Neural progenitor cell (in vitro differentiated cells): ENCODE results near the gene RNF8. TPM values are rescaled to one million over a fixed set of nuclear protein-coding genes. Genes with fewer than 3 reads are reported as not detected.

Experiments used
- DNase-seq: peaks from one replicate; pipeline ENCODE4 v3.0.0-alpha.2; 2016; ENCODE audit warnings: low spot score
- H2AFZ ChIP-seq: fragments of 200-600 bp; sonication (generic); replicated peaks from 2 replicates; pipeline ENCODE4 v1.6.1; 2016; ENCODE audit warnings: antibody characterized with exemption
- H3F3A ChIP-seq: fragments of 200-600 bp; sonication (generic); 2 replicates; pipeline ENCODE4 v1.6.1; 2016; ENCODE audit warnings: antibody characterized with exemption, low read depth
- H3K27ac ChIP-seq: fragments of 200-600 bp; sonication (generic); 2 replicates; pipeline ENCODE4 v1.5.1; 2016; ENCODE audit warnings: mild to moderate bottlenecking
- H3K27me3 ChIP-seq: fragments of 200-600 bp; sonication (generic); 2 replicates; pipeline ENCODE4 v1.6.1; 2016; ENCODE audit warnings: mild to moderate bottlenecking, moderate library complexity
- H3K36me3 ChIP-seq: fragments of 200-600 bp; sonication (generic); 2 replicates; pipeline ENCODE4 v1.5.1; 2016
- H3K4me1 ChIP-seq: fragments of 200-600 bp; sonication (generic); 2 replicates; pipeline ENCODE4 v1.6.1; 2016; ENCODE audit warnings: mixed run types
- H3K4me2 ChIP-seq: fragments of 200-600 bp; sonication (generic); 2 replicates; pipeline ENCODE4 v1.6.1; 2016
- H3K4me3 ChIP-seq: fragments of 200-600 bp; sonication (generic); 2 replicates; pipeline ENCODE4 v1.5.1; 2016
- H3K79me2 ChIP-seq: fragments of 200-600 bp; sonication (generic); 2 replicates; pipeline ENCODE4 v1.6.1; 2016; ENCODE audit warnings: low read depth
- H3K9ac ChIP-seq: fragments of 200-600 bp; sonication (generic); 2 replicates; pipeline ENCODE4 v1.6.1; 2016
- H3K9me3 ChIP-seq: fragments of 200-600 bp; sonication (generic); 2 replicates; pipeline ENCODE4 v1.5.1; 2016; ENCODE audit warnings: low read depth
- H4K20me1 ChIP-seq: fragments of 200-600 bp; sonication (generic); 2 replicates; pipeline ENCODE4 v1.6.1; 2016; ENCODE audit warnings: low read depth
- H3K27ac Mint-ChIP-seq: 3 replicates; pipeline ENCODE4 v1.8.0; 2021; ENCODE audit warnings: mixed read lengths
- H3K27me3 Mint-ChIP-seq: 2 replicates; pipeline ENCODE4 v1.8.0; 2022; ENCODE audit warnings: low read depth, mild to moderate bottlenecking, inconsistent platforms, moderate library complexity, mixed read lengths; ENCODE audit not compliant: insufficient read depth
- H3K36me3 Mint-ChIP-seq: 3 replicates; pipeline ENCODE4 v1.8.0; 2021; ENCODE audit warnings: mixed read lengths
- H3K4me1 Mint-ChIP-seq: 3 replicates; pipeline ENCODE4 v1.8.0; 2021; ENCODE audit warnings: mixed read lengths
- H3K4me3 Mint-ChIP-seq: 3 replicates; pipeline ENCODE4 v1.8.0; 2021; ENCODE audit warnings: mild to moderate bottlenecking, moderate library complexity, mixed read lengths
- H3K9me3 Mint-ChIP-seq: 3 replicates; pipeline ENCODE4 v1.8.0; 2020; ENCODE audit warnings: mixed read lengths
- EZH2 ChIP-seq: fragments of 200-600 bp; sonication (generic); IDR thresholded peaks from 2 replicates; pipeline ENCODE4 v1.6.1; 2017; ENCODE audit warnings: antibody characterized with exemption, mild to moderate bottlenecking, moderate library complexity
- EZH2phosphoT487 ChIP-seq: fragments of 200-600 bp; sonication (generic); IDR thresholded peaks from 2 replicates; pipeline ENCODE4 v1.6.1; 2017; ENCODE audit warnings: antibody characterized with exemption
- total RNA-seq: library from RNA; depleted of rRNA; stranded (reverse); fragments of >200 nt; gene quantifications from 2 replicates; pipeline ENCODE4 v1.2.3, GENCODE V29; 2015; ENCODE audit warnings: low replicate concordance
- TF ChIP-seq, protein P1 (sequence below): fragments of 200-600 bp; sonication (generic); IDR thresholded peaks from 2 replicates; pipeline ENCODE4 v1.5.1; 2017; ENCODE audit warnings: antibody characterized with exemption, mild to moderate bottlenecking

RNF8 gene
- total RNA-seq, 1 donor from 2014 or later, result 68.5 TPM

DNA sequence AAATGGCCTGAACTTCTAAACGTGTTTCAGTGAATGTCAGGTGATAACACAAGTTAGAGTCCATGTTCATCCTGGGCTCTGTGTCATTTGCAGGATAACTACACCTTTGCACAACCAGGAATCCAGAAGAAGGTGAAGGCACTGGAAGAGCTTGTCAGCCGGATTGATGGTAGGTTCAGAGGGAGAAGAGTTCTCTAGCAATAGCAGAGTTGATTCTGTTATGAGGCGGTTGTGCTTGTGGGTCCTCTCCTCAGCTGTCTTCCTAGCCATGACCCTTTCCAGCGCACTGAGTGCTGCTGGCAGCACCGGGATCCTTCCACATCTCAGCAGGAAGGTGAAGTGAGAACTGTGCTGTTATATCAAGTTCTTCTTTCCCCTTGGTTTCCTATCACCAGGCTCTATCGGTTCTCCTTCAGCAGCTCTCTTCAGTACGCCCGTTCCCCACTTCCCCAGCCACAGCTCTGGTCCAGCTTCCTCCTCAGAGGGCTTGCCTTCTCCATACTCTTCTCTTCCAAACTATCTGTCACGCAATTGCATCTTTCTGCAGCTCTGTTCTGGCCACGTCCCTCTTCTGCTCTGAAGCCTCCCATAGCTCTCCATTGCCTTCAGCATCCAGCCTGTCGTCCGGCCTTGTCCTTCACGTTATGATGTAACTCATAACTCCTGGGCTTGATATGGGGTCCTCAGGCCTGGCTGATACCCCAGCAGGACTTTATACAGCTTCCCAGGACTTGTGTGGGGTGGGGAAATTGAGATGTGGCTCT is 39.9 kb upstream of the RNF8 start:
- no peak for DNase-seq
- peaks cover 15% of the 10 kb centered on the region for H3K36me3 Mint-ChIP-seq
- no peaks in the 10 kb centered on the region for H3K27me3 Mint-ChIP-seq
- no peaks in the 10 kb centered on the region for H3K9me3 Mint-ChIP-seq
- Histone ChIP-seq H3K4me1 (no peaks in the 10 kb centered on the region), H3K79me2 (no peaks in the 10 kb centered on the region), H3K9ac (no peak overlapping the region), H3K27ac (no peak overlapping the region), H3K4me3 (no peak overlapping the region), H3K9me3 (no peaks in the 10 kb centered on the region), H4K20me1 (peaks cover 5% of the 10 kb centered on the region), H3K4me2 (no peak overlapping the region), H3K27me3 (no peaks in the 10 kb centered on the region), H3K36me3 (no peaks in the 10 kb centered on the region), H2AFZ (no peak overlapping the region), H3F3A (no peaks in the 10 kb centered on the region)
- H3K4me1 Mint-ChIP-seq, result no peaks in the 10 kb centered on the region
- H3K27ac Mint-ChIP-seq, result no peak overlapping the region
- H3K4me3 Mint-ChIP-seq, result no peak overlapping the region
- TF ChIP-seq EZH2, result no peak
- TF ChIP-seq, protein P1, sequence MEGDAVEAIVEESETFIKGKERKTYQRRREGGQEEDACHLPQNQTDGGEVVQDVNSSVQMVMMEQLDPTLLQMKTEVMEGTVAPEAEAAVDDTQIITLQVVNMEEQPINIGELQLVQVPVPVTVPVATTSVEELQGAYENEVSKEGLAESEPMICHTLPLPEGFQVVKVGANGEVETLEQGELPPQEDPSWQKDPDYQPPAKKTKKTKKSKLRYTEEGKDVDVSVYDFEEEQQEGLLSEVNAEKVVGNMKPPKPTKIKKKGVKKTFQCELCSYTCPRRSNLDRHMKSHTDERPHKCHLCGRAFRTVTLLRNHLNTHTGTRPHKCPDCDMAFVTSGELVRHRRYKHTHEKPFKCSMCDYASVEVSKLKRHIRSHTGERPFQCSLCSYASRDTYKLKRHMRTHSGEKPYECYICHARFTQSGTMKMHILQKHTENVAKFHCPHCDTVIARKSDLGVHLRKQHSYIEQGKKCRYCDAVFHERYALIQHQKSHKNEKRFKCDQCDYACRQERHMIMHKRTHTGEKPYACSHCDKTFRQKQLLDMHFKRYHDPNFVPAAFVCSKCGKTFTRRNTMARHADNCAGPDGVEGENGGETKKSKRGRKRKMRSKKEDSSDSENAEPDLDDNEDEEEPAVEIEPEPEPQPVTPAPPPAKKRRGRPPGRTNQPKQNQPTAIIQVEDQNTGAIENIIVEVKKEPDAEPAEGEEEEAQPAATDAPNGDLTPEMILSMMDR, result no peak
- TF ChIP-seq EZH2phosphoT487, result no peak

DNA sequence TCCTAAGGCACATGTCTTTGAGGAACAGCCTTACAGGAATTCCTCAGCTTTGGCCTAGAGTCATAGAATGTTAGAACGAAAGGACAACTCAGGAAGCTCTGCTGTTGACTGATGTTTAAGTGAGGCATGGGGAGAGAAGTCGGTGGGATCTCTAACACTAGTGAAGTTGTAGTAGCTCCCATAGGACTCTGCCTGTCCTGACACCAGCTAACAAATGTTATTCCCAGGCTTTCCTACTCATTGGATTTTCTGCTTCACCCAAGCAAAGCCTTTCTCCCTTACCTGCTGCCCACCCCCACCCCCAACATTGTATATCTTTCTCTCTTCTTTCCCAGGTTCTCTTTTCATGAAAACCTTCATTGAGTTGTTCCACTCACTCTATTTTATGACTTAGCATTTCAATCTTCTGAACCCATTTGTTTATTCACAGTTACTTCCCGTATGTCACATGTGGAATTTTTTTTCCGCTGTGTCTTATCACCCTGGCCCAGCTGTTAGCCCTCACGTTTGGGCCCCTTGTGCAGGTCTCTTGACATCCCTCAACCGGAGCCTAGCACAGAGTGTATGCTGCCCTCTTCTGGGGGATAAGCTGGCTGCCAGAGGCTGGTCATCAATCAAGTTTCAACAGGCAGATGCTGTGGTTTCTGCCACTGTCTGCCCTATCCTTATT is 39.2 kb upstream of the RNF8 start:
- Histone ChIP-seq H3K36me3 (no peaks in the 10 kb centered on the region), H3K4me3 (no peak overlapping the region), H4K20me1 (no peaks in the 10 kb centered on the region), H3K9me3 (no peaks in the 10 kb centered on the region), H3K4me2 (no peak overlapping the region), H3K79me2 (no peaks in the 10 kb centered on the region), H2AFZ (no peak overlapping the region), H3K27me3 (no peaks in the 10 kb centered on the region), H3K4me1 (no peaks in the 10 kb centered on the region), H3F3A (no peaks in the 10 kb centered on the region), H3K9ac (no peak overlapping the region), H3K27ac (no peak overlapping the region)
- Mint-ChIP-seq H3K27me3 (no peaks in the 10 kb centered on the region), H3K27ac (no peak overlapping the region), H3K9me3 (no peaks in the 10 kb centered on the region), H3K4me3 (no peak overlapping the region), H3K36me3 (peaks cover 15% of the 10 kb centered on the region), H3K4me1 (no peaks in the 10 kb centered on the region)
- TF ChIP-seq, protein P1, result peak; percentile 62
- TF ChIP-seq EZH2 (no peak), EZH2phosphoT487 (no peak)
- DNase-seq, result peak; percentile 59

DNA sequence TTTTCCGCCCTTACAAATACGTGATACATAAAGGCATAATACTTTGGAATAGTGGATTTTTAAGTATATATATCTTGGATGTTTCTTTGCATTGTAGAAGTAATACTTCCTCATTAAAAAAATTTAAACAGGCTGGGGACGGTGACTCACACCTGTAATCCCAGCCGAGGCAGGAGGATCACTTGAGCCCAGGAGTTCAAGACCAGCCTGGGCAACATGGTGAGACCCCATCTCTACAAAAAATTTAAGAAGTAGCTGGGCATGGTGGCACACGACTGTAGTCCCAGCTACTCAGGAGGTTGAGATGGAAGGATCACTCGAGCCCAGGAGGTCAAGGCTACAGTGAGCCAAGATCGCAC is 38.6 kb upstream of the RNF8 start:
- Histone ChIP-seq H2AFZ (no peak overlapping the region), H3K27me3 (no peaks in the 10 kb centered on the region), H4K20me1 (no peaks in the 10 kb centered on the region), H3F3A (no peaks in the 10 kb centered on the region), H3K9me3 (no peaks in the 10 kb centered on the region), H3K9ac (no peak overlapping the region), H3K36me3 (no peaks in the 10 kb centered on the region), H3K27ac (no peak overlapping the region), H3K79me2 (no peaks in the 10 kb centered on the region), H3K4me2 (no peak overlapping the region), H3K4me1 (no peaks in the 10 kb centered on the region), H3K4me3 (no peak overlapping the region)
- H3K27me3 Mint-ChIP-seq, result no peaks in the 10 kb centered on the region
- H3K9me3 Mint-ChIP-seq, result no peaks in the 10 kb centered on the region
- no peak overlapping the region for H3K4me3 Mint-ChIP-seq
- peaks cover 15% of the 10 kb centered on the region for H3K36me3 Mint-ChIP-seq
- H3K4me1 Mint-ChIP-seq, result no peaks in the 10 kb centered on the region
- TF ChIP-seq EZH2phosphoT487, result no peak
- TF ChIP-seq, protein P1, result no peak
- TF ChIP-seq EZH2, result no peak
- no peak for DNase-seq
- H3K27ac Mint-ChIP-seq, result no peak overlapping the region
